NCI-H2196 (cell line): ENCODE data around the gene ABCB1.
"Not testable (repeated sequence)": the region's sequence is repeated elsewhere in the genome, so short reads cannot be mapped to it uniquely, and the experiment has no call there.

Source experiments
- DNase-seq: peaks from one replicate; lab custom pipeline; 2025; ENCODE audit not compliant: unreplicated experiment; lab: John Stamatoyannopoulos, UW

ABCB1 gene

GRCh38 chr7:87580636-87581035, 20.0 kb downstream of the ABCB1 start:
- no peak for DNase-seq

- DNase-seq = no peak
Observed at GRCh38 chr7:87575521-87575920, 25.2 kb downstream of the ABCB1 start.

GRCh38 chr7:87574630-87575029, 26.1 kb downstream of the ABCB1 start:
- no peak for DNase-seq

GRCh38 chr7:87572513-87572912, 28.2 kb downstream of the ABCB1 start:
- not testable (repeated sequence) for DNase-seq

DNA sequence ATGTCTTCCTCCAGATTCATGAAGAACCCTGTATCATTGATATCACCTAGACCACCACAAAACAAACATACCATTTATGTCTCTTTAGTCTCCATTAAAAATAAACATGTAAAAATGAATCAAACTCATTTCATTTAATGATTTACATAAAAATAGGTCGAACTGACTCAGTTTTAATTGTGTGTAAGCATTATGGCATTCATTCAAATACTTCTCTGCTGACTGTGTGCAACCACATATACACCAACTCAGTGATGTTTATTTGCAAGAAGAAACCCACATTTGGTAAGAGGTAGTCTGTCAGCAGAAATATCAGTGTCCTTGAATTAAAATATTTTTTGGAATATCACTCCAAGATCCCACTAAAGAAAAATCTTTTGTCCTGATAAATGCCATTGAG, 30.5 kb downstream of the ABCB1 start:
- DNase-seq = no peak

DNA sequence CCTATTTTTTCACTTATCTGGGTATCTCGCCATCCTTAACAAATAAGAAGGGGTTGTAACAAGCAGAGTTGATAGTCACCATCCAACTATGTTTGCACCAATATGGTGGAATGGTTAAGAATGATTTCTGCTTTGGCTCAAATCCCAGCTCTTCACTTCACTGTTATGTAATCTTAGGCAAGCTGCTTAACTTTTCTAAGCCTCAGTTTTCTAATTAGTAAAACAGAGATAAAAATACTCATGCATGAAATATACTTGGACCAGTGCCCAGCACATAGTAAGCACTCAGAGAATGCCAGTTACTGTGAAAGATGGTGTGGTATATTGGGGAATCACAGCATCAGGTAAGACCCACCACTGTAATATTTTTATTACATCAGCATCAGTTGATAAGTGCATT, 33.6 kb downstream of the ABCB1 start:
- no peak for DNase-seq

DNA sequence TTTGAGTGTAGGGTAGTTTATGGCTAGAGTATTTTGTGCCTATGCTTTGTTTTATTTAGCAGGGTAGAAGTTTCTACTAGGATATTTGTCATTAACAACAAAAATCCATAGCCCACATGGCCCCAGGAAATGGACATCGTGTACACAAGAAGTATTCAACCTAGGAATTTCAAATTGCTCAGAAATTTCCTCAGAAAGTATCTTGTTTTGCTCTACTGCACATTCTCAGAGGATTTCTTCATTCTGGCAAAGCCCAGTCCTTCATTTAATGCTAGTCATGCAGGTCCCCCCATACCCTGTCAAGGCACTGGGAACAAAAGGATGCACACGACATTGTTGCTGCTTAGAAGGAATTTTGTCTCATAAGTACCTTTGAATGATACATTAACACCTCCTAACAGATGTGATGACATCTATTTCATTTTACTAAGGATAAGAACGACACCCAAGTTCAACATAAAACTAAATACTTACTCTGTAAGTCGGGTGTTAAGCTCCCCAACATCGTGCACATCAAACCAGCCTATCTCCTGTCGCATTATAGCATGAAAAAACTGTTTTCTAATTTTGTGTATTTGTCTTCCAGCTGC, 34.3 kb downstream of the ABCB1 start:
- DNase-seq = no peak

DNA sequence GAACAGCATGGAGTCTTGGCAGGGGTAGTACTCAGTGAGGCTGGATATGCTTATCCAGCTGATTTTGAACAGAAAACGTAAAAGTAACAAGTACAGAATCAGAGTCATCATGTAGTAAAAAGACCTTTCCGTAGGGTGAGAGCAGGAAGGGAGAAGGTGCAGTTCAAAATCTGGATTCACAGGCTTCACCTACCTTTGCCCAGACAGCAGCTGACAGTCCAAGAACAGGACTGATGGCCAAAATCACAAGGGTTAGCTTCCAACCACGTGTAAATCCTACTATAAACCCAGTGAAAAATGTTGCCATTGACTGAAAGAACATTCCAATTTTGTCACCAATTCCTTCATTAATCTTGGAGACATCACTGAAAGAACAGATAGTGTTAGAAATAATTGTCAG, 34.8 kb downstream of the ABCB1 start:
- no peak for DNase-seq

- DNase-seq = no peak
Observed at GRCh38 chr7:87564296-87564963, 36.3 kb downstream of the ABCB1 start.

GRCh38 chr7:87561702-87562101, 39.0 kb downstream of the ABCB1 start:
- no peak for DNase-seq

DNA sequence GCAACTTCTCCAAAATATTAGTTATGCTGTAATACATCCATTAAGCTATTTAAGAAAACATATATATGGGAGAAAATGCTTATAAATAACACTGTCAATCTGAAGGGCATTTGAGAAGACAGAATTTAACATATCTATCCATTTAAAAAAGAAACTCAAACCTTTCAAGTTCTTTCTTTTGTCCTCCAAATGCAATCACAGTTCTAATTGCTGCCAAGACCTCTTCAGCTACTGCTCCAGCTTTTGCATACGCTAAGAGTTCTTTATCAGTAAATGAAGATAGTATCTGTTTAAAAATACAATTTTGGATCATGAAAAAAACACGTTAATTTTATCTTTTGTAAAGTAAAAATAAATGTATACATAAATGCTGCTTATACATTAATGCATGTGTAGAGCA, 39.6 kb downstream of the ABCB1 start:
- no peak for DNase-seq

GRCh38 chr7:87552351-87552900, 48.3 kb downstream of the ABCB1 start:
- DNase-seq = no peak

DNA sequence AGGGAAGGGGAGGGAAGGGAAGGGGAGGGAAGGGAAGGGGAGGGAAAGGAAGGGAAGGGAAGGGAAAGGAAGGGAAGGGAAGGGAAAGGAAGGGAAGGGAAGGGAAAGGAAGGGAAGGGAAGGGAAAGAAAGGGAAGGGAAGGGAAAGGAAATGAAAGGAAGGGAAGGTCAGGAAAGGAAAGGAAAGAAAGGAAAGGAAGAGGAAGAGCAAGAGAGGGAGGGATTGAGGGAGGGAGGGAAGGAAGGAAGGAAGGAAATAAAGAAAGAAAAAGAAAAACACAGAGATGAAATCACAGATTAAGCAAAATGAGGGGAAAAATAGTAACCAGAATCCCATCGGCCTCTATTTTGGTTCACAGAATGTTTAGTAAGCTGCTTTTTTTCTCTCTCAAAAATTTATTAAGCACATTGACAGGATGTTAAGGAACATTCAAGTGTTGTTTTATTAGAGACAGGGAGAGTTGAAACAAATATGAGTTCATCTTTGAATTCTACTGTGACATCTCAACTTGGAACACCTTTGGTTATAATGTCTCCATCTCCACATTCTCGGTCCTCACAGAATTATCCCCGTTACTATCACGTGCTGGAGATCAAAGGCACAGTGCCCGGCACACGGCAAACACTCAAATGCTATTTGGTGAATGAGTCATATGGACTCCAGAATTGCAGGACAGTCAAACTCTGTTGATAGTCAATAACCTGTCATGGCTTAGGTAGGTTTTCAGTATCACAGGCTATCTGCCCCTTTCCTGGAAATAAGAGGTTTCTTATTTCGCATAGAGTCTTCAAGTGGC, 52.4 kb downstream of the ABCB1 start:
- DNase-seq = no peak

DNA sequence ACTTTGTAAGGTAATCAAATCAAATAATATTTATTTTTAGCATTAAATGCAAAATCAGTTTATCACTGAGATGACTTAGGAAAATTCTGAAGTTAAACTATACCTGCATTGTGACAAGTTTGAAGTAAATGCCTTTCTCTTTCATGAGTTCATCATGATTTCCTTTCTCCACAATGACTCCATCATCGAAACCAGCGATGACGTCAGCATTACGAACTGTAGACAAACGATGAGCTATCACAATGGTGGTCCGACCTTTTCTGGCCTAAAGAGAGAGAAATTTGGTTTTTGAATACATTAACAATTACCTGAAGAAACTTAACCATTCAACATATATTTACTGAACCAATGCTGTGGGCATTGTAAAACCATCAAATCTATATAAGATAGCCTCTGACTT, 54.9 kb downstream of the ABCB1 start:
- DNase-seq = no peak

DNA sequence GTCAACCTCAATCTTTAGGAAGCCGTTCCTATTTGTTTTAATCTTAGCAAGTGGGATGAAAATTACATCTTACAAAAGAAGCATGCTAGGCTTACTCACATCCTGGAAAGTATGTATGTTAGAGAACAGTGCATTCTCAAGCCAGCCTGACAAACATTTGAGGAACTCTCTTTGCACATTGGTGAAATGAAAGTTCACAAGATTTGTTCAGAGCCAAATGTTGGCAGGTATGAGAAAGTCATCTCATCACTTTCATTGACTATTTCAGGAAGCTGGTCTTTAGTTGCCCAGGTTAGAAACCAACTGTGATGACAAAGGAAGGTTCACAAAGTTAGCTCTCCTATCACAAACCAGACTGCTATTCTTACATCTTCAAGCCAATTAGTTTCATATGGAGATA, 57.1 kb downstream of the ABCB1 start:
- no peak for DNase-seq

DNA sequence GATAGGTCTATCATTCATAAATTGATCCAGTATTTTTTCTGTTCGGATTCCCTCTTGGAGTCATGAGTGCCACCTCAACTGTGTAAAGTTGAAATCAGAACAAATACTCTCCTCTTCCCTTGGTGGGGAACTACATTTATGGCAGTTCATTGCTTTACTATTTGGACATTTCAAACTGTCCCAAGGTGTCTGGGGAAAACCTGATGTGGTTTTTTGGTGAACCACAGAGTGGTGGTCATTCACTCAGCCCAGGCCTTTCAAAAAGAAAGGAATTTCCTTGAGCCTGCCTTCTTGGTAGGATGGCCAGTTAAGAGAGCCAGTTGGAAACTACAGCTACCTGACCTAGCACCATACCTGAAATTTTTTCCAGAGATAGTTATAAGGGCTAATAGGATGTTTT, 59.0 kb downstream of the ABCB1 start:
- DNase-seq = no peak

DNA sequence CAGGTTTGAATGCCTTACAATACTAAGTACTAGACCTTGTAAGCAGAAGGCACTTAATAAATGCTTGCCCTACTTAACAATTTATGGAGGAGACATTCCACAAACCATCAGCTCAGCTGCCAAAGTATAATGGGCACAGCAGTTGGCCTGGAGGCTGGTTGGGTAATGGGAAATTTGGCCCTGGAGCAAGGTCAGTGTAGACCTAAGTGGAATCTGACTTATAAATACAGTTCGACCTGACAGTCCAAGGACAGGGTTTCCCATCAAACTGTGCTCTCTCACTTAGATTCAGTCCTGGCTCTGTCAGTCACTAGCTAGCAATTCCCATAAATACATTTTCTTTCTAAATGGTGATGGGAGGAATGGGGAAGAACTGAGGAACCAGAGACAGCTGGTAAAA, 62.6 kb downstream of the ABCB1 start:
- DNase-seq = no peak

DNA sequence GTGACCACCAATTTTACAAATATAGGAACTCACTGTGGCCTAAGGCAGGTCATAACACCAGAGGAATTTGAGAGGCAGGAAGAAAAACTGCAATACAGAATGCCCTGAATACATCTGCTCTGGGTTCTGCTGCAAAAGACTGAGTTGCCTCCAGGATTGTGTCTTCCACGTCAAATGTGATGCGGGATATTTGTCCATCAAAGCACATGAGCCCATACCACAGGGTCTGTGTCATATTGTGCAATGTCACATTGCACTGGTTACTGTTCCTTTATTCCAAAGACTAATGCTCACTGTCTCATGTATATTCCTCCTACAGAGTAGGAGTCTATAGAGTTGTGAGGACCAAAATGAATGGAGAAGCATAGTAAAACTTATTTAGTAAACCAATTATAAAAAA, 66.6 kb downstream of the ABCB1 start:
- DNase-seq = no peak

DNA sequence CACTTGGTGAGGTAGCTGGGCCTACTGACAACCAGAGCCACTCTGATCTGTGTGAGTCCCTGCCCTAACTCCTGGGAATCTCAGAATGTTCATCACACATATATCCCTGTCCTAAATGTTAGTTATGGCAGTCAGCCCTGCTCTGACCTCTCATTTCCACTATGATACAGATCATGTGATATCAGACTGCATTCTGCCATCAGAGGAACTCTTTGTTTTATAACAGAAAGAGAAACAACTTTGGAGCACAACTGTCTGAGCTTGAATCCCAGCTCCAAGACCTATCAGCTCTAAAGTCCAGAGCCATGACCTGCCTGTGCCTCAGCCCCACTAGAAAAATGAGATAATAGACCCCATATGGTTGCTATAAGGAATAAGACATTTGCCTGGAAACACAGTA, 70.6 kb downstream of the ABCB1 start:
- DNase-seq = no peak

DNA sequence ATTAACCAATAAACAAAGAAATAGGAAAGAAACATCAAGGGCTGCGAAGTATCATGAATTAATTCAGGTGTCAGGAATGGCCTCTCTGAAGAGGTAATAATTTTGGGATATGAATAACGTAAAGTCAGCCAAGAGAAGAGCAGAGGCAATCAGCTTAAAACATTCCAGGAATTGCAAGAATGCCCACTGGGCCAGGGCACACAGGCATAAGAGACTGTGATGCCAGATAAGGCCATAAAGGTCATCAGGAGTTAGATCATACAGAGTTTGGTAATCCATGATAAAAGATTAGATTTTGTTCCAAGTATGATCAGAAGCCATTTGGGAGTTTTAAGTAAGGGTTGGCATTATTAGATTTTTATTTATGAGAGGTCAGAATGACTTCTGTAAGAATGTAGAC, 72.0 kb downstream of the ABCB1 start:
- DNase-seq = no peak

GRCh38 chr7:87518735-87519134, 81.9 kb downstream of the ABCB1 start:
- DNase-seq = no peak

DNA sequence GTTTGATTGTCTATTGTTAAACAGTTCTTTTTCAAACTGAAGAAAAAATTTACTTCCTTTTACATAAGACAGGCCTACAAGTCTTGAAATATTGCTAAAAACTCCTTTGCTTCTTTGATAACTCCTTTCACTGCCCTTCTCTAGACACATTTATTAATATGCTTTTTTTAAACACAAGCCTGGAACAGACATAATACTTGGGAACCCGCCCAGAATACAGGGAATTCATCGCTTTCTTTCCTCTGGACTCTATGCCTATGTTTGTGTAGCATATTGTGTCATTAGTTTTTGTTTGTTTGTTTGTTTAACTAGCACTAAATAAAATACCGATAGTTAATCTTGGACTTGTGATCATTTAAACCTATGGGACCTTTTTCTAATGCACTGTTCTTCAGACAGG, 82.8 kb downstream of the ABCB1 start:
- DNase-seq = no peak
